ENCODE measurements around the gene PRRT4. TPM values are rescaled to one million over a fixed set of nuclear protein-coding genes. Genes with fewer than 3 reads are reported as not detected.
A peak's percentile ranks its signal among the peaks of the same experiment; 100 is the strongest.

PRRT4 gene
- total RNA-seq, 3 donors from 2014 or later (not counting 1 experiment from before 2014, with no cell fraction given) = 0.42 TPM; not detected in 2

DNA sequence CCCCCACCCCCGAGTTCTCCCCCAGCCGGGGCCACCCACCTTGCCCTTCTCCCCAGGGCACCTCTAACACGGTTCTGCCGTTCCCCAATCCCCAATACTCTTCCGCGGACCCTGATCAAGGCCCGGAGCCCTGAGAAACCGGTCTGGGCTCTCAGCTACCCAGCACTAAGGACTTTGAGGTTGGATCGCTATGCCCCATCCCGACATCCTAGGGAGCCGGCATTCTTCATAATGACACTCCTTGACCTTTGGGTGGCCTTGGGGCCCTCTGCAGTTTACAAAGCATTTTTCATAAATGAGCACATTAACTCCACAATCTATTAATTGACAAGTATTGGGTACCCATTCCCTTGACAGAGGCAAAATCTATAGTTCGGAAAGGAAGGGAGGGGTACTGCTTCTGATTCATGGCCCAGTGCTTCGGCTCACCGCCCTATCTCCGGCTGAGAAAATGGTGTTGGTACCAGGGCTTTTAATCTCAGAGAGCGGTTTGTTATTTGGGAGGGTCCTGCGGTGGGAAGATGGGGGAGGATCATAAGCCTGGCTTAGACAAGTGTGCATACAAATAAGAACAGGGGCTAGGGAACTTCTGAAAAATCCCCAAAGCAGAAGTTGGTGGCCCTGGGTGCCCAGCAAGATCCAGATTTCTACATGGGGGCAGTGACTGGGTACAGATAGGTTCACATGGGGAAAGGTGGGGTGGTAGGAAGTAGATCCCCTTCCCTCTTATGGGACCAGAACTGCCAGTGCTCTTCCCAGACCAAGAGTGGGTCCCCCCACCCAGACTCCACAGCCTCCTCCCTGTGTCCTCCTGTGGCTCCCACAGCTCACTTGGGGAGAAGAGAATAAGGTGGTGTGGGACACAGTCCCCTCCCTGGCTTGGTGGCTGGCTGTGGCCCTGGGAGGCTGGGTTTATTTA is 45.1 kb upstream of the PRRT4 start:
- Histone ChIP-seq H3K4me1 (ENCODE audit: control insufficient read depth, insufficient read depth, low read length) (peaks cover 64% of the 10 kb centered on the region), H3K27me3 (ENCODE audit: control insufficient read depth, insufficient read depth, low read length) (no peaks in the 10 kb centered on the region), H3K4me3 (ENCODE audit: low read length) (no peak overlapping the region), H3K9me3 (ENCODE audit: control insufficient read depth, insufficient read depth, low read length) (no peaks in the 10 kb centered on the region), H3K36me3 (ENCODE audit: control insufficient read depth, insufficient read depth, low read length) (peaks cover 2% of the 10 kb centered on the region), H3K27ac (ENCODE audit: low read length) (peak overlapping the region; percentile 60)
- peak overlapping the region; percentile 84 for H3K4me3 Mint-ChIP-seq
- ATAC-seq = no peak
- intact Hi-C loops (cut with micrococcal nuclease) = loop anchor here (5.0 kb wide), 1 partner anchor 51 kb away; the partner anchor contains the start of gene HILPDA
- peaks cover 46 to 54% of the 10 kb centered on the region in 2 donors for H3K4me1 Mint-ChIP-seq
- TF ChIP-seq, protein P1, sequence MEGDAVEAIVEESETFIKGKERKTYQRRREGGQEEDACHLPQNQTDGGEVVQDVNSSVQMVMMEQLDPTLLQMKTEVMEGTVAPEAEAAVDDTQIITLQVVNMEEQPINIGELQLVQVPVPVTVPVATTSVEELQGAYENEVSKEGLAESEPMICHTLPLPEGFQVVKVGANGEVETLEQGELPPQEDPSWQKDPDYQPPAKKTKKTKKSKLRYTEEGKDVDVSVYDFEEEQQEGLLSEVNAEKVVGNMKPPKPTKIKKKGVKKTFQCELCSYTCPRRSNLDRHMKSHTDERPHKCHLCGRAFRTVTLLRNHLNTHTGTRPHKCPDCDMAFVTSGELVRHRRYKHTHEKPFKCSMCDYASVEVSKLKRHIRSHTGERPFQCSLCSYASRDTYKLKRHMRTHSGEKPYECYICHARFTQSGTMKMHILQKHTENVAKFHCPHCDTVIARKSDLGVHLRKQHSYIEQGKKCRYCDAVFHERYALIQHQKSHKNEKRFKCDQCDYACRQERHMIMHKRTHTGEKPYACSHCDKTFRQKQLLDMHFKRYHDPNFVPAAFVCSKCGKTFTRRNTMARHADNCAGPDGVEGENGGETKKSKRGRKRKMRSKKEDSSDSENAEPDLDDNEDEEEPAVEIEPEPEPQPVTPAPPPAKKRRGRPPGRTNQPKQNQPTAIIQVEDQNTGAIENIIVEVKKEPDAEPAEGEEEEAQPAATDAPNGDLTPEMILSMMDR (IDR thresholded peaks at IDR 0.05) = no peak
- H3K27me3 Mint-ChIP-seq (ENCODE audit: low read depth in 2 of 2) = no peaks in the 10 kb centered on the region
- no peaks in the 10 kb centered on the region for H3K36me3 Mint-ChIP-seq
- peak overlapping the region; percentile 54 to 73 for H3K27ac Mint-ChIP-seq
- peak in 1 of 2 donors; percentile 33 for DNase-seq
- no peaks in the 10 kb centered on the region for H3K9me3 Mint-ChIP-seq
- 73% methylated on average over 15 of the region's 17 CpGs for WGBS (ENCODE audit: insufficient coverage)

DNA sequence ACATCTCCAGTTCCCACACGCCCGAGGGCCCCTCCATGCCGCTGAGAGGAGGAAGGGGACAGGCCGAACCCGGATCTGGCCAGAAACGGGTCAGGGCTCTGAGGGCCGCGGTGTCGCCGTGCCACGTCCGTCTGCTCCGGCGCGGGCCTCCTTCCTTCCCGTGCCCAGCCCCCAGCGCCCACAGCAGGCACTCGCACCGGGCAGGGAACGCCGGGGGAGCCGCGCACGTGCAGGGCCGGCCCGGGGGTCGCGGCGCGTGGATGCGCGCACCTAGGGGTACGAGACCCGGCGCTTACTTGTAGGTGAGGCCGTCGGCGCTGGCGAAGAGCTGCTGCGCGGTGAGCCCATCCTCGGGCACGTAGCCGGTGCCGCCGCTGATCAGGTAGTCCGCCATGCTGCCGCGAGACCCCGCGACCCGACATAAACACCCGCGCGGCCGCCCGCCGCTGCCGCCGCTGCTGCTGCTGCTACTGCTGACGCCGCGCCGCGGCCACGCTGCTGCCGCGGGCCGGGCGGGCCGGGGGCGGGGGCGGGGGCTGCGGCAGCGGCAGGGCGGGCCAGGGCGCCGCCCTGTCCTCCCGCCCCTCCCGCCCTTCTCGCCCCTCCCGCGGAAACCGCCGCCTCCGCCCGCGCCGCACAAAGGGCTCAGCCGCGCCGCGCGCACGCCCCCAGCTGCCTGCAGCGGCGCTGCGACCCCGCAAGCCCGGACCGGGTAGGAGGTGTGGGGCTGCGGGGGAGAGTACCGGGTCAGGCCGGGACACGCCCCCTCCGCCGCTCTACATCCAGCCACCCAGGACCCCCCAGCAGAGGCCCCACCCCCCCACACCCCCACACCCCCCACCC is 44.2 kb upstream of the PRRT4 start:
- H3K27me3 Mint-ChIP-seq (ENCODE audit: low read depth in 2 of 2) = no peaks in the 10 kb centered on the region
- TF ChIP-seq, protein P1 (IDR thresholded peaks at IDR 0.05) = no peak
- peak overlapping the region in 1 of 2 donors; percentile 73 for H3K27ac Mint-ChIP-seq

DNA sequence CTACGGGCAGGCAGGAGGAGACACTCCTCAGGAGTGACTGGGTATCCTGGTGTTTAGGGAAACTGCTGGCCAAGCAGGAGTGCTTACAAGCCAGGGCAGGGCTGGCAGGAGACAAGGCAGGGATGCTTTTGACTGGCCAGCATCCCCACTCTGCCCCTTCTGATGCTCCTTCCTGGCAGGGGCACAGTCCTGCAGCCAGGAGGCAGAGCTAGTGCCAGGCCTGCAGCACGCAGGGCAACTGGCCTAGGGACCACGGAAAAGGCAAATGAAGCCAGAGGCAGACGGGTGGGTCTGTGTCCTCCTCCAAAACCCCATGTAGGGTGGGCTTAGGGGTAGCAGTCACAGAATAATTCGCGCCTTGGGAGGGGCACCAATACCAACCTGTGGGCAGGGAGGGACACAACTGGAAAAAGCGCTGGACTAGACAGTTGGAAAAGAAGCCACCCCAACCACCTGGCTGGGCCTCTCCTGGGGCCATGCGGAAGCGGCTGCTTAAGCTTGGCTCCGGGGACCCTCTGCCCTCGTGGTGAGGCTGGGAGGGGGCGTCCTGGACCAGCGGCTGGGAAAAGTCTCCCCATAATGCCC is 43.5 kb upstream of the PRRT4 start:
- no peaks in the 10 kb centered on the region for H3K9me3 Mint-ChIP-seq
- Histone ChIP-seq H3K36me3 (ENCODE audit: control insufficient read depth, insufficient read depth, low read length) (peaks cover 17% of the 10 kb centered on the region), H3K4me1 (ENCODE audit: control insufficient read depth, insufficient read depth, low read length) (peaks cover 54% of the 10 kb centered on the region), H3K9me3 (ENCODE audit: control insufficient read depth, insufficient read depth, low read length) (no peaks in the 10 kb centered on the region), H3K27ac (ENCODE audit: low read length) (peak overlapping the region; percentile 42), H3K27me3 (ENCODE audit: control insufficient read depth, insufficient read depth, low read length) (no peaks in the 10 kb centered on the region), H3K4me3 (ENCODE audit: low read length) (peak overlapping the region; percentile 83)
- peaks cover 42 to 49% of the 10 kb centered on the region in 2 donors for H3K4me1 Mint-ChIP-seq
- no peak for ATAC-seq
- peak overlapping the region; percentile 83 for H3K4me3 Mint-ChIP-seq
- H3K27ac Mint-ChIP-seq = peak overlapping the region in 1 of 2 donors; percentile 75
- H3K36me3 Mint-ChIP-seq = no peaks in the 10 kb centered on the region
- H3K27me3 Mint-ChIP-seq (ENCODE audit: low read depth in 2 of 2) = no peaks in the 10 kb centered on the region
- TF ChIP-seq, protein P1 (IDR thresholded peaks at IDR 0.05) = no peak
- DNase-seq = peak in 1 of 2 donors; percentile 25
- 31% methylated on average over 13 of the region's 13 CpGs for WGBS (ENCODE audit: insufficient coverage)
- intact Hi-C loops (cut with micrococcal nuclease) = loop anchor here (5.0 kb wide), 1 partner anchor 52 kb away; the partner anchor contains the start of gene HILPDA

More for the DNA sequence above, 44.2 kb upstream of the PRRT4 start:
- Mint-ChIP-seq H3K4me3 (peak overlapping the region; percentile 83), H3K9me3 (no peaks in the 10 kb centered on the region), H3K4me1 (peaks cover 46 to 54% of the 10 kb centered on the region in 2 donors), H3K36me3 (no peaks in the 10 kb centered on the region)
- intact Hi-C loops (cut with micrococcal nuclease) = loop anchor here (5.0 kb wide), 1 partner anchor 52 kb away; the partner anchor contains the start of gene HILPDA
- peak overlapping the region; percentile 83 for H3K4me3 ChIP-seq (ENCODE audit: low read length)
- H3K4me1 ChIP-seq (ENCODE audit: control insufficient read depth, insufficient read depth, low read length) = peaks cover 60% of the 10 kb centered on the region
- under 1% methylated on average over 96 of the region's 107 CpGs for WGBS (ENCODE audit: insufficient coverage)
- DNase-seq = peak; percentile 51 to 83
- peaks cover 9% of the 10 kb centered on the region for H3K36me3 ChIP-seq (ENCODE audit: control insufficient read depth, insufficient read depth, low read length)
- H3K9me3 ChIP-seq (ENCODE audit: control insufficient read depth, insufficient read depth, low read length) = no peaks in the 10 kb centered on the region
- peak; percentile 22 to 38 (median 31) for ATAC-seq
- H3K27me3 ChIP-seq (ENCODE audit: control insufficient read depth, insufficient read depth, low read length) = no peaks in the 10 kb centered on the region
- H3K27ac ChIP-seq (ENCODE audit: low read length) = peak overlapping the region; percentile 50

All from natural killer cell (primary cell).